BLaER1 treated with 17β-estradiol and CSF1 and Interleukin-3, amounts not matched to agents 10 nM and 100 nM (cell line): Measurements from ENCODE around the gene VEPH1.
A peak's percentile ranks its signal among the peaks of the same experiment; 100 is the strongest.

Experiments used
- H3K27ac ChIP-seq, 11 experiments: shearing (Covaris generic); formaldehyde crosslinking; 2 replicates each; pipeline ENCODE4 v1.8.1; 2022
- H3K27me3 ChIP-seq, 11 experiments: shearing (Covaris generic); formaldehyde crosslinking; 2 replicates each; pipeline ENCODE4 v1.8.1; 2022
- H3K36me3 ChIP-seq, 11 experiments: shearing (Covaris generic); formaldehyde crosslinking; 2 replicates each; pipeline ENCODE4 v1.8.1; 2022
- H3K4me1 ChIP-seq, 10 experiments: shearing (Covaris generic); formaldehyde crosslinking; 2 replicates each; pipeline ENCODE4 v1.8.1; 2022
- H3K4me2 ChIP-seq, 11 experiments: shearing (Covaris generic); formaldehyde crosslinking; 2 replicates each; pipeline ENCODE4 v1.8.1; 2022
- H3K4me3 ChIP-seq, 10 experiments: shearing (Covaris generic); formaldehyde crosslinking; 2 replicates each; pipeline ENCODE4 v1.8.1; 2022
- H3K9ac ChIP-seq, 11 experiments: shearing (Covaris generic); formaldehyde crosslinking; 2 replicates each; pipeline ENCODE4 v1.8.1; 2022
- H3K9me3 ChIP-seq, 11 experiments: shearing (Covaris generic); formaldehyde crosslinking; replicated peaks in 1 of 11; 2 replicates each; pipeline ENCODE4 v1.8.1; 2022
- H4K20me1 ChIP-seq, 11 experiments: shearing (Covaris generic); formaldehyde crosslinking; 2 replicates each; pipeline ENCODE4 v1.8.1; 2022
- Cebpa-rat ChIP-seq, 11 experiments: shearing (Covaris generic); IDR thresholded peaks; 2 replicates each; pipeline ENCODE4 v1.8.1; 2022

The VEPH1 gene

DNA sequence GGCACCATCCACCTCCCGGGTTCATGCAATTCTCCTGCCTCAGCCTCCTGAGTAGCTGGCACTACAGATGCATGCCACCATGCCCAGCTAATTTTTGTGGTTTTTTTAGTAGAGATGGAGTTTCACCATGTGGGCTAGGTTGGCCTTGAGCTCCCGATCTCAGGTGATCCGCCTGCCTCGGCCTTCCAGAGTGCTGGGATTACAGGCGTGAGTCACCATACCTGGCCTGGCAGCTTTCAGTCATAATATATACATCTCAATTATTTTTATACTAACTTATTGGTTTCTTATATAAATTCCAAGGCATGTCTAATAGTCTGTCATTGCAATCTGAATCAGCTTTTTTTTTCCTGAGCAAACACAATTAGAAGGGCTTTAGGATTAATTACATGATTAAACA, 269.3 kb downstream of the VEPH1 start:
- Histone ChIP-seq H4K20me1 (no peaks in the 10 kb centered on the region), H3K36me3 (no peaks in the 10 kb centered on the region), H3K4me3 (no peak overlapping the region), H3K9me3 (no peaks in the 10 kb centered on the region), H3K4me1 (peaks cover 0 to 16% (median 0%) of the 10 kb centered on the region in 10 experiments; a peak in 5 of 20 replicates), H3K4me2 (no peak overlapping the region), H3K9ac (no peak overlapping the region), H3K27me3 (no peaks in the 10 kb centered on the region), H3K27ac (no peak overlapping the region)
- no peak for TF ChIP-seq Cebpa-rat (IDR thresholded peaks at IDR 0.05)

DNA sequence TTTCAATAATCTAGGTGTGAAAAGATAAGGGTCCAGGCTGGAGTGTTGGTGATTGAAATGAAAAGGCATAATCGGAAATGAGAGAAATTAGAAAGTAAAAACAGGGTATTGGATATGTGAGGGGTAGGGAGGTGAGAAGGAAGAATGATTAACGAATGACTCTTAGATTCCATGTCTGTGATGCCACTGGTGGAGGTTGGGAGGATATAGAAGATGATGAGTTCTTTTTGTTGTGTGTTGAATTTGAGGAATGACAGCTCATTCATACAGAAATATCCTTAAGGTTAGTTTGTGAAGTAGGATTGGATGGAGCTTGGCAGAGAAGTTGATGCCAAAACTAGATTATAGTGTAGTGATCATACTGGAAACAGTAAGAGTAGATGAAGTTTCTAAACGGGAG, 271.1 kb downstream of the VEPH1 start:
- H3K4me1 ChIP-seq = peaks cover 0 to 1% (median 0%) of the 10 kb centered on the region in 10 experiments; a peak in 3 of 20 replicates

DNA sequence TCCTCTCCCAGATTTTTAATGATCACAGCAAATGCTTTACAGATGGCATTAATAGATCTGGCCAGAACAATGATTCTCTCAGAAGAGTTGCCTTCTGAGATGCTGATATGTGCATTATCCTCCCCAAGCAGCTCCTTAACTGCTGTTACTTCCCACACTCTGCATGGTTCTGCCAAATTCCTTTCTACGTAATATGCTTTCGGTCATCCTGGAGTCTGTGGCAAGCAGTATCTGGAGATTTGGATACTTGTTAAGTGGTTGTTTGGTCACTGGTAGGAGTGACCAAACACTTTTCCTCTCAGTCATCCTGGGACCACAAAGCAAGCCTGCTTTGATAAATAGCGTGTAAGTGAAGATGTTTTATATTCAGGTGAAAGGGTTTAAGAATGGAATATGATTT, 272.1 kb downstream of the VEPH1 start:
- TF ChIP-seq Cebpa-rat (IDR thresholded peaks at IDR 0.05) = no peak
- H3K4me3 ChIP-seq = no peak overlapping the region
- no peak overlapping the region for H3K27ac ChIP-seq
- H3K4me2 ChIP-seq = no peak overlapping the region
- H3K9me3 ChIP-seq = no peaks in the 10 kb centered on the region
- H3K9ac ChIP-seq = no peak overlapping the region
- peaks cover 0 to 10% (median 3%) of the 10 kb centered on the region in 10 experiments; a peak in 11 of 20 replicates for H3K4me1 ChIP-seq
- no peaks in the 10 kb centered on the region for H3K27me3 ChIP-seq
- no peaks in the 10 kb centered on the region for H3K36me3 ChIP-seq
- no peaks in the 10 kb centered on the region for H4K20me1 ChIP-seq

More for the DNA sequence above, 271.1 kb downstream of the VEPH1 start:
- H4K20me1 ChIP-seq = no peaks in the 10 kb centered on the region
- no peak overlapping the region for H3K4me2 ChIP-seq
- H3K9ac ChIP-seq = no peak overlapping the region
- no peak overlapping the region for H3K27ac ChIP-seq
- H3K9me3 ChIP-seq = no peaks in the 10 kb centered on the region
- no peaks in the 10 kb centered on the region for H3K27me3 ChIP-seq
- no peak for TF ChIP-seq Cebpa-rat (IDR thresholded peaks at IDR 0.05)
- H3K36me3 ChIP-seq = no peaks in the 10 kb centered on the region
- no peak overlapping the region for H3K4me3 ChIP-seq

DNA sequence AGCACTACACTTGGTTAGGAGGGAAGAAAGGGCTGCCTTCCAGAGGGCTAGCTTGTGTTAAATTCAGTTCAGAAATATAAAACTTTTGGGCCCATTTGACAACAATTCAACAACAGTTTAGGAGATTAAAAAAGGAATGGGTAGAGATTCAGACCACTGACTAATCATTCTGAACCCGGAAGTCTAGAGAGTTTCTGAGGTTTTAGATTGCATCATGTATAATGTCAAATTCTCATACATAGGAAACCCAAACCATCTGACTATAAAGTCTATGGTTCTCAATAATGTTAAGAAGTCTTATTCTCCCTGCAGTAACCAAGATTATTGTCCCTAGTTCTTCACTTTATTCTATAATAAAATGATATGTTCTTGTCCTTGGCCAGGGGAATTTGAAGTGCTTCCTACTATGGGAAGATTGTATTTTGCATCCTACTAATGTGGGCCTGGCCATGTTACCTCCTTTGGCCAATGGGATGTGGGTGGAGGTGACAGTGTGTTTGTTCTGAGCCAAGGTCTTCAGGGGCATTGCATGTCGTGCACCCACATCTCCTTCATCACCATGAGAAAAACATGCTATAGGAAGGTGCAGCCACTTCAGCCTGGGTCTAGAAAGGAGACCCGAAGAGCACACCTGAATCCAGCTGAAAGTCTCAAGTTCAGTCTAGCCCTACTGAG, 276.9 kb downstream of the VEPH1 start:
- H3K4me2 ChIP-seq = peak overlapping the region in 6 of 11 experiments; percentile 4 to 77 (median 58); a peak in 10 of 22 replicates
- TF ChIP-seq Cebpa-rat (IDR thresholded peaks at IDR 0.05) = peak in 1 of 11 experiments; percentile 15; a peak in 1 of 22 replicates
- H3K36me3 ChIP-seq = no peaks in the 10 kb centered on the region
- no peak overlapping the region for H3K9ac ChIP-seq
- H3K27me3 ChIP-seq = no peaks in the 10 kb centered on the region
- no peaks in the 10 kb centered on the region for H3K9me3 ChIP-seq
- H3K4me1 ChIP-seq = peaks cover 0 to 39% (median 10%) of the 10 kb centered on the region in 10 experiments; a peak in 12 of 20 replicates
- peak overlapping the region in 5 of 11 experiments; percentile 8 to 56 (median 30); a peak in 6 of 22 replicates for H3K27ac ChIP-seq
- H4K20me1 ChIP-seq = no peaks in the 10 kb centered on the region
- no peak overlapping the region for H3K4me3 ChIP-seq

- H3K27ac ChIP-seq = peak overlapping the region in 2 of 11 experiments; percentile 2 to 49; a peak in 1 of 22 replicates
- H3K9ac ChIP-seq = no peak overlapping the region
- H3K27me3 ChIP-seq = no peaks in the 10 kb centered on the region
- no peaks in the 10 kb centered on the region for H3K36me3 ChIP-seq
- no peaks in the 10 kb centered on the region for H4K20me1 ChIP-seq
- peak overlapping the region in 3 of 11 experiments; percentile 66 to 77 (median 70); a peak in 6 of 22 replicates for H3K4me2 ChIP-seq
- no peak for TF ChIP-seq Cebpa-rat (IDR thresholded peaks at IDR 0.05)
- H3K4me1 ChIP-seq = peaks cover 0 to 39% (median 10%) of the 10 kb centered on the region in 10 experiments; a peak in 12 of 20 replicates
- no peak overlapping the region for H3K4me3 ChIP-seq
- no peaks in the 10 kb centered on the region for H3K9me3 ChIP-seq
These were observed 278.2 kb downstream of the VEPH1 start for GRCh38 chr3:157225001-157225400.

- Histone ChIP-seq H3K4me1 (peaks cover 0 to 27% (median 4%) of the 10 kb centered on the region in 10 experiments; a peak in 12 of 20 replicates), H4K20me1 (no peaks in the 10 kb centered on the region), H3K9me3 (no peaks in the 10 kb centered on the region), H3K4me3 (no peak overlapping the region), H3K9ac (no peak overlapping the region), H3K27me3 (no peaks in the 10 kb centered on the region), H3K36me3 (no peaks in the 10 kb centered on the region), H3K4me2 (no peak overlapping the region), H3K27ac (no peak overlapping the region)
- TF ChIP-seq Cebpa-rat (IDR thresholded peaks at IDR 0.05) = no peak
These were observed 282.3 kb downstream of the VEPH1 start for GRCh38 chr3:157220883-157221282.

- Histone ChIP-seq H4K20me1 (no peaks in the 10 kb centered on the region), H3K9ac (no peak overlapping the region), H3K4me3 (no peak overlapping the region), H3K27me3 (no peaks in the 10 kb centered on the region), H3K4me2 (no peak overlapping the region), H3K9me3 (no peaks in the 10 kb centered on the region), H3K4me1 (peaks cover 0 to 21% (median 0%) of the 10 kb centered on the region in 10 experiments; a peak in 6 of 20 replicates), H3K27ac (no peak overlapping the region), H3K36me3 (no peaks in the 10 kb centered on the region)
- TF ChIP-seq Cebpa-rat (IDR thresholded peaks at IDR 0.05) = no peak
These were observed 283.0 kb downstream of the VEPH1 start for GRCh38 chr3:157220211-157220610.

DNA sequence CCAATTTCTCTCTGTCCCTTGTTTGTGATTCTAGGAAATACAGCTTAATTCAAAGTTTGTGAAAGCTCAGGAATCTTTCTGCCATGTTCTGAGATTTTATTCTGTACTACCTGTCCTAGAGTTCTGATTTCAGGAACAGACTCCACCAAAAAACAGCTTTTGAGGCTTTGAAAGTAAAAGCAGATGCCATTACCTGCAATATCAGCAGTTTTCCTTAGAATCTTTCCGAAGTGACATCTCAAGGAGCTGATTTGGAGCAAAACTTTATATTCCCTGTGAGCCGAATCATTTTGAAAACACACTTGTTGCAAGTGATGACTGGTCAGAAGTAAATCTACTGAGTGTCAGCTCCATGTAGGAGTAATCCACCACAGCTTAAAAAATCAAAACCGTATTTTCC, 284.0 kb downstream of the VEPH1 start:
- Histone ChIP-seq H3K4me3 (no peak overlapping the region), H3K4me1 (peaks cover 0 to 11% (median 0%) of the 10 kb centered on the region in 10 experiments; a peak in 6 of 20 replicates), H3K27ac (no peak overlapping the region), H3K36me3 (no peaks in the 10 kb centered on the region), H3K9ac (no peak overlapping the region), H3K9me3 (no peaks in the 10 kb centered on the region), H4K20me1 (no peaks in the 10 kb centered on the region), H3K27me3 (no peaks in the 10 kb centered on the region), H3K4me2 (no peak overlapping the region)
- no peak for TF ChIP-seq Cebpa-rat (IDR thresholded peaks at IDR 0.05)
